Measurements from ENCODE around the gene EXOC1. TPM values are rescaled to one million over a fixed set of nuclear protein-coding genes. Genes with fewer than 3 reads are reported as not detected.

Gene EXOC1
- total RNA-seq, 1 experiment from 2014 or later: 17.6 TPM

DNA sequence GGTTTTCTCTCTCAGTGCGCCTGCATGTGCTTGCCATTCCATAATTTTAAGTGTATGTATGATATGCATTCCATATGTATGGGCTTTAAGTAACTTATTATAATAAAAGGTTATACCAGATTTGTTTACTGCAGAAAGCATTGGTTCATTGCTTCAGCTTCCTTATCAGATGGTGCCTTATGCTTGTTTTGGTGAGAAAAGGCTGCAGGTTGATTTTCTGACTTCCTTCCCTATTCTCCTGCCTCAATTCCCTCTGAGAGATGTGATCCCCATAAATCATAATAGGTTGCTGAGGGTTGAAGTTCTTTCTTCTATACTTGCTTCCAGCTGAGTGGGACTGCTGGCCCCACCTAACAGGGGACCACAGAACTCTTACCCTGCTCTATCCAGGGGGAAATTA, 85.0 kb downstream of the EXOC1 start:
- Histone ChIP-seq H3K4me3 (replicated peaks in 1 of 2; ENCODE audit: low read depth in 1 of 2, low read length in 2 of 2) (no peak overlapping the region), H2AFZ (ENCODE audit: low read depth, low read length, poor library complexity, severe bottlenecking) (no peak overlapping the region), H3K9ac (ENCODE audit: low read length) (no peak overlapping the region), H4K20me1 (ENCODE audit: insufficient read depth) (no peaks in the 10 kb centered on the region), H3K36me3 (ENCODE audit: control insufficient read depth in 1 of 2, insufficient read depth in 2 of 2, low read length in 2 of 2) (no peaks in the 10 kb centered on the region), H3K27ac (ENCODE audit: low read depth, low read length) (no peak overlapping the region), H3K9me3 (ENCODE audit: control insufficient read depth in 1 of 2, insufficient read depth in 1 of 2, low read depth in 1 of 2, low read length in 2 of 2) (no peaks in the 10 kb centered on the region), H3K27me3 (ENCODE audit: insufficient read depth, low read length) (no peaks in the 10 kb centered on the region), H3K79me2 (ENCODE audit: insufficient read depth, low read length) (no peaks in the 10 kb centered on the region), H3K4me1 (ENCODE audit: control insufficient read depth in 1 of 2, insufficient read depth in 2 of 2, low read length in 2 of 2) (no peaks in the 10 kb centered on the region), H3K9me2 (ENCODE audit: insufficient read depth) (no peaks in the 10 kb centered on the region), H3K4me2 (ENCODE audit: low read length) (no peak overlapping the region)
- ATAC-seq (no peak), DNase-seq (ENCODE audit: low read depth, low spot score) (no peak)
- RAD21 ChIA-PET (ENCODE audit: low non-redundant PET in 1 of 2, low total read pairs in 2 of 2, uncharacterized antibody in 2 of 2, unreplicated experiment in 2 of 2): no interaction called here
- intact Hi-C loops (cut with micrococcal nuclease): no loop called here
- TF ChIP-seq SIN3A (IDR thresholded peaks at IDR 0.05; ENCODE audit: low read depth) (no peak), TCF7L2 (IDR thresholded peaks at IDR 0.05; ENCODE audit: borderline replicate concordance, extremely low read depth, insufficient read depth, insufficient read length) (no peak), JUND (IDR thresholded peaks at IDR 0.05) (no peak), CTCF (IDR thresholded peaks at IDR 0.05 in 2 of 3, conservative IDR thresholded peaks at IDR 0.05 in 1 of 3; ENCODE audit: borderline replicate concordance in 1 of 3, insufficient read depth in 1 of 3, low read depth in 2 of 3, low read length in 2 of 3) (no peak), EZH2phosphoT487 (IDR thresholded peaks at IDR 0.05; ENCODE audit: borderline replicate concordance) (no peak), ELF1 (IDR thresholded peaks at IDR 0.05; ENCODE audit: borderline replicate concordance, low read depth) (no peak), CEBPB (IDR thresholded peaks at IDR 0.05; ENCODE audit: low read depth) (no peak), POLR2AphosphoS5 (IDR thresholded peaks at IDR 0.05; ENCODE audit: low read depth, low read length) (no peak), ZNF274 (IDR thresholded peaks at IDR 0.05; ENCODE audit: low read depth, low read length) (no peak), SP1 (IDR thresholded peaks at IDR 0.05; ENCODE audit: low read depth) (no peak), EGR1 (IDR thresholded peaks at IDR 0.05; ENCODE audit: low read depth) (no peak), ZFX (IDR thresholded peaks at IDR 0.05) (no peak), POLR2A (IDR thresholded peaks at IDR 0.05; ENCODE audit: borderline replicate concordance, extremely low read depth, insufficient read depth, insufficient read length) (no peak)
- TF ChIP-seq, protein P1, sequence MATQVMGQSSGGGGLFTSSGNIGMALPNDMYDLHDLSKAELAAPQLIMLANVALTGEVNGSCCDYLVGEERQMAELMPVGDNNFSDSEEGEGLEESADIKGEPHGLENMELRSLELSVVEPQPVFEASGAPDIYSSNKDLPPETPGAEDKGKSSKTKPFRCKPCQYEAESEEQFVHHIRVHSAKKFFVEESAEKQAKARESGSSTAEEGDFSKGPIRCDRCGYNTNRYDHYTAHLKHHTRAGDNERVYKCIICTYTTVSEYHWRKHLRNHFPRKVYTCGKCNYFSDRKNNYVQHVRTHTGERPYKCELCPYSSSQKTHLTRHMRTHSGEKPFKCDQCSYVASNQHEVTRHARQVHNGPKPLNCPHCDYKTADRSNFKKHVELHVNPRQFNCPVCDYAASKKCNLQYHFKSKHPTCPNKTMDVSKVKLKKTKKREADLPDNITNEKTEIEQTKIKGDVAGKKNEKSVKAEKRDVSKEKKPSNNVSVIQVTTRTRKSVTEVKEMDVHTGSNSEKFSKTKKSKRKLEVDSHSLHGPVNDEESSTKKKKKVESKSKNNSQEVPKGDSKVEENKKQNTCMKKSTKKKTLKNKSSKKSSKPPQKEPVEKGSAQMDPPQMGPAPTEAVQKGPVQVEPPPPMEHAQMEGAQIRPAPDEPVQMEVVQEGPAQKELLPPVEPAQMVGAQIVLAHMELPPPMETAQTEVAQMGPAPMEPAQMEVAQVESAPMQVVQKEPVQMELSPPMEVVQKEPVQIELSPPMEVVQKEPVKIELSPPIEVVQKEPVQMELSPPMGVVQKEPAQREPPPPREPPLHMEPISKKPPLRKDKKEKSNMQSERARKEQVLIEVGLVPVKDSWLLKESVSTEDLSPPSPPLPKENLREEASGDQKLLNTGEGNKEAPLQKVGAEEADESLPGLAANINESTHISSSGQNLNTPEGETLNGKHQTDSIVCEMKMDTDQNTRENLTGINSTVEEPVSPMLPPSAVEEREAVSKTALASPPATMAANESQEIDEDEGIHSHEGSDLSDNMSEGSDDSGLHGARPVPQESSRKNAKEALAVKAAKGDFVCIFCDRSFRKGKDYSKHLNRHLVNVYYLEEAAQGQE (IDR thresholded peaks at IDR 0.05; ENCODE audit: low read depth): no peak
- TF ChIP-seq, protein P2, sequence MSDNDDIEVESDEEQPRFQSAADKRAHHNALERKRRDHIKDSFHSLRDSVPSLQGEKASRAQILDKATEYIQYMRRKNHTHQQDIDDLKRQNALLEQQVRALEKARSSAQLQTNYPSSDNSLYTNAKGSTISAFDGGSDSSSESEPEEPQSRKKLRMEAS (IDR thresholded peaks at IDR 0.05): no peak
- BruUV-seq (replicated peaks): no TSS peak
- POLR2A ChIA-PET: no interaction called here
- CTCF ChIA-PET: interaction anchor here (1.1 kb wide), 1 partner anchor 10 kb away, joined by 4 read pairs; the partner anchor contains the start of gene CEP135
